Activated naive CD4-positive, alpha-beta T cell treated with anti-CD3 and anti-CD28 coated beads, Interleukin-2, amount 50 U/mL, for 72 hours (primary cell): ENCODE measurements around the gene RAD51B. TPM values are rescaled to one million over a fixed set of nuclear protein-coding genes. Genes with fewer than 3 reads are reported as not detected.

Source experiments
- ATAC-seq, 2 donors: fragments of 150-1000 bp; cut with Tn5 transposase; 2 replicates each; pipeline ENCODE4 v1.10.0; 2021; ENCODE audit warnings: mild to moderate bottlenecking in 2 of 2, moderate library complexity in 2 of 2
- DNase-seq, 2 donors: peaks; one replicate each; pipeline ENCODE4 v3.0.0; 2021 to 2022; ENCODE audit warnings: low spot score in 2 of 2
- H3K27ac Mint-ChIP-seq, 2 donors: one replicate each; pipeline ENCODE4 v1.8.0; 2022; ENCODE audit warnings: mild to moderate bottlenecking in 2 of 2, mixed read lengths in 2 of 2
- H3K36me3 Mint-ChIP-seq, 2 donors: one replicate each; pipeline ENCODE4 v1.8.0; 2022; ENCODE audit warnings: mixed read lengths in 2 of 2
- H3K9me3 Mint-ChIP-seq, 2 donors: one replicate each; pipeline ENCODE4 v1.8.0; 2022; ENCODE audit warnings: mixed read lengths in 2 of 2
- total RNA-seq, 2 donors: library from RNA; stranded (reverse); gene quantifications; one replicate each; pipeline ENCODE4 v1.2.3, GENCODE V29; 2022

The RAD51B gene
- 10 to 100 TPM; 36.5 to 53.0 TPM for total RNA-seq

GRCh38 chr14:67819563-67820421 is at the start of gene RAD51B:
RAD51B (plus strand) TSS chr14:67819779.
- peak; percentile 83 to 86 for DNase-seq
- Mint-ChIP-seq H3K36me3 (peaks cover 4 to 6% of the 10 kb centered on the region in 2 donors), H3K27ac (peak within 1 kb of the TSS; percentile 88 to 98), H3K9me3 (no peaks in the 10 kb centered on the region)
- ATAC-seq: peak; percentile 80 to 86

GRCh38 chr14:67773844-67774377 is 45.7 kb upstream of the RAD51B start:
- Mint-ChIP-seq H3K27ac (no peak overlapping the region), H3K36me3 (peaks cover 7 to 12% of the 10 kb centered on the region in 2 donors), H3K9me3 (no peaks in the 10 kb centered on the region)
- ATAC-seq (no peak), DNase-seq (no peak)

- no peak for DNase-seq
- ATAC-seq: no peak
- Mint-ChIP-seq H3K36me3 (peaks cover 7% of the 10 kb centered on the region in 2 donors), H3K27ac (no peak overlapping the region), H3K9me3 (no peaks in the 10 kb centered on the region)
Observed at GRCh38 chr14:67776653-67777322, 42.8 kb upstream of the RAD51B start.

GRCh38 chr14:67778792-67779191 is 40.8 kb upstream of the RAD51B start:
- ATAC-seq (no peak), DNase-seq (no peak)
- H3K36me3 Mint-ChIP-seq: peaks cover 7% of the 10 kb centered on the region in 2 donors
- H3K27ac Mint-ChIP-seq: no peak overlapping the region
- no peaks in the 10 kb centered on the region for H3K9me3 Mint-ChIP-seq

GRCh38 chr14:67782090-67782489 is 37.5 kb upstream of the RAD51B start:
- Mint-ChIP-seq H3K27ac (peak overlapping the region in 1 of 2 donors; percentile 24), H3K36me3 (peaks cover 10 to 13% of the 10 kb centered on the region in 2 donors), H3K9me3 (no peaks in the 10 kb centered on the region)
- DNase-seq (no peak), ATAC-seq (no peak)

- H3K36me3 Mint-ChIP-seq: peaks cover 10 to 13% of the 10 kb centered on the region in 2 donors
Observed at GRCh38 chr14:67784244-67784823, 35.2 kb upstream of the RAD51B start.

GRCh38 chr14:67785270-67786109 is 34.1 kb upstream of the RAD51B start:
- ATAC-seq: no peak
- H3K27ac Mint-ChIP-seq: no peak overlapping the region
- H3K9me3 Mint-ChIP-seq: no peaks in the 10 kb centered on the region

More at GRCh38 chr14:67784244-67784823, 35.2 kb upstream of the RAD51B start:
- Mint-ChIP-seq H3K27ac (peak overlapping the region in 1 of 2 donors; percentile 58), H3K9me3 (no peaks in the 10 kb centered on the region)
- DNase-seq: no peak
- ATAC-seq: no peak

GRCh38 chr14:67787673-67788072 is 31.9 kb upstream of the RAD51B start:
- peaks cover 10 to 13% of the 10 kb centered on the region in 2 donors for H3K36me3 Mint-ChIP-seq
- H3K27ac Mint-ChIP-seq: no peak overlapping the region
- ATAC-seq (no peak), DNase-seq (no peak)
- H3K9me3 Mint-ChIP-seq: no peaks in the 10 kb centered on the region

More at GRCh38 chr14:67785270-67786109, 34.1 kb upstream of the RAD51B start:
- H3K36me3 Mint-ChIP-seq: peaks cover 10 to 13% of the 10 kb centered on the region in 2 donors
- DNase-seq: no peak

GRCh38 chr14:67798731-67799130 is 20.8 kb upstream of the RAD51B start:
- Mint-ChIP-seq H3K36me3 (peaks cover 0 to 17% of the 10 kb centered on the region in 2 donors), H3K27ac (no peak overlapping the region)

GRCh38 chr14:67800743-67801142 is 18.8 kb upstream of the RAD51B start:
- Mint-ChIP-seq H3K27ac (no peak overlapping the region), H3K36me3 (peaks cover 4 to 27% of the 10 kb centered on the region in 2 donors), H3K9me3 (no peaks in the 10 kb centered on the region)
- DNase-seq: no peak
- no peak for ATAC-seq

More at GRCh38 chr14:67798731-67799130, 20.8 kb upstream of the RAD51B start:
- no peaks in the 10 kb centered on the region for H3K9me3 Mint-ChIP-seq
- no peak for DNase-seq
- ATAC-seq: no peak

- ATAC-seq: peak in 1 of 2 donors; percentile 59
- H3K36me3 Mint-ChIP-seq: peaks cover 4 to 16% of the 10 kb centered on the region in 2 donors
Observed at GRCh38 chr14:67806246-67806645, 13.3 kb upstream of the RAD51B start.

GRCh38 chr14:67814821-67815220 is 4.8 kb upstream of the RAD51B start:
- ATAC-seq (no peak), DNase-seq (no peak)
- Mint-ChIP-seq H3K27ac (no peak overlapping the region), H3K9me3 (no peaks in the 10 kb centered on the region), H3K36me3 (peaks cover 4 to 6% of the 10 kb centered on the region in 2 donors)

More at GRCh38 chr14:67806246-67806645, 13.3 kb upstream of the RAD51B start:
- Mint-ChIP-seq H3K9me3 (no peaks in the 10 kb centered on the region), H3K27ac (no peak overlapping the region)
- no peak for DNase-seq

GRCh38 chr14:67815573-67816225 is 3.9 kb upstream of the RAD51B start:
- no peaks in the 10 kb centered on the region for H3K9me3 Mint-ChIP-seq
- DNase-seq: no peak
- peak overlapping the region; percentile 91 to 92 for H3K27ac Mint-ChIP-seq
- H3K36me3 Mint-ChIP-seq: peaks cover 4 to 6% of the 10 kb centered on the region in 2 donors
- no peak for ATAC-seq

- DNase-seq: peak; percentile 84 to 90
- H3K27ac Mint-ChIP-seq: peak within 1 kb of the TSS; percentile 91 to 92
- peaks cover 4 to 6% of the 10 kb centered on the region in 2 donors for H3K36me3 Mint-ChIP-seq
- ATAC-seq: peak; percentile 91 to 94
- no peaks in the 10 kb centered on the region for H3K9me3 Mint-ChIP-seq
Observed at GRCh38 chr14:67816326-67817002, 3.1 kb upstream of the RAD51B start, which contains the start of gene ZFYVE26. ZFYVE26 (minus strand) TSS chr14:67816590; CDS start chr14:67815963, 627 bp downstream.
